Effector CD4-positive, alpha-beta T cell (primary cell): Measurements from ENCODE around the gene PATE3. TPM values are rescaled to one million over a fixed set of nuclear protein-coding genes. Genes with fewer than 3 reads are reported as not detected.

Experiments
- DNase-seq: peaks from one replicate; pipeline ENCODE4 v3.0.0-alpha.2; 2020
- total RNA-seq: gene quantifications from one replicate; lab custom pipeline; 2026; lab: John Stamatoyannopoulos, UW

Gene PATE3, protein sequence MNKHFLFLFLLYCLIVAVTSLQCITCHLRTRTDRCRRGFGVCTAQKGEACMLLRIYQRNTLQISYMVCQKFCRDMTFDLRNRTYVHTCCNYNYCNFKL
- not detected for total RNA-seq

DNA sequence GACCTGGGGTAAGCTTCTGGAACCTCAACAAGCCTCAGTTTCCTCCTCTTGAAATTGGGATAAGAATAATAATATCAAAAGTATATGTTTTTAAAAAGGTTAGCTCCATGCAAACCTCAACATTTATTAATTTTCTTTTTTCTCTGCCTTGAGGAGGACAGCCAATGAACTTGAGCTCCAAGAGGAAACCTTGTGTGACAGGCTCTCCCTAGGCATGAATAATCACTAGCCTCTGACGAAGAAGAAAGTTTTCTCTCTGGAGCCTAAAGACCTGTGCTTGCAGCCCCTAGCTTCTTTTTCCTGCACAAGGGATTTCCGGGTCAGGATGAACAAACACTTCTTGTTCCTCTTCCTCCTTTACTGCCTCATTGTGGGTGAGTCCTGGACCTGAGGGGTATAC, at the start of gene PATE3:
PATE3 (plus strand) TSS at position 301 of the 400 bp plus-strand sequence; CDS start at position 326, 25 bp downstream.
- DNase-seq = no peak

DNA sequence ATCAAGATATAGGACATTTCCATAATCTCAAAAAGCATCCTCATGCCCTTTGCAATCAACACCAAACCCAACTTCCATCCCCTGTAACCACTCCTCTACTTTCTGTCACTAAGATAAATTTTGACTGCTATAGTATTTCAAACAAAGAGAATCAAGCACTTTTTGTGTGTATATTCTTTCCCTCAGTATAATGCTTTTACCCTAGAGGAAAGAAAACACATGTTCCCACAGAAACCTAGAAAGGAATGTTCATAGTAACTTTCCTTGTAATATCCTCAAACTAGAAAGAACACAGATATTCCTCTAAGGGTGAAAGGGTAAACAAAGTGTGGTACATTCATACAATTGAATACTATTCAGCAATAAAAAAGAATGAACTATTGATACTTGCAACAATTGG, 47.3 kb upstream of the PATE3 start:
- no peak for DNase-seq

DNA sequence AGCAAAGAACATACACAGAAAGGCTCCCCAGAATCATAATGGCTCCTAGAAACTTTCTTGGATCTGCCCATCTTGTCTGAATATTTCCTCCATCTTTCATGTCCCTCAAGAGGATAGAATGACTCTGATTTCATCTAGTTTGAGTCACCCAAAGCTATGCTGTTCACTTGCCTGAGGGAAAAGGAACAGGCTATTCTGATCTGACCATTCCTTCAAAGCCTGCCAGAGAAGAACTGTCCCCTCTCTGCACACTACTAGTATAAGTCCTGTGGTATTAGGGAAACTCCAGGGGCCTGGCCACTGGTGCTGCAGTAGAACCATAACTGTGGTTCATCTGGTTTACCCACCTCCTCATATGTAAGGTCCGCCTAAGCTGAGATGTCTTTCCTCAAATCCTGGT, 44.2 kb upstream of the PATE3 start:
- DNase-seq = no peak

DNA sequence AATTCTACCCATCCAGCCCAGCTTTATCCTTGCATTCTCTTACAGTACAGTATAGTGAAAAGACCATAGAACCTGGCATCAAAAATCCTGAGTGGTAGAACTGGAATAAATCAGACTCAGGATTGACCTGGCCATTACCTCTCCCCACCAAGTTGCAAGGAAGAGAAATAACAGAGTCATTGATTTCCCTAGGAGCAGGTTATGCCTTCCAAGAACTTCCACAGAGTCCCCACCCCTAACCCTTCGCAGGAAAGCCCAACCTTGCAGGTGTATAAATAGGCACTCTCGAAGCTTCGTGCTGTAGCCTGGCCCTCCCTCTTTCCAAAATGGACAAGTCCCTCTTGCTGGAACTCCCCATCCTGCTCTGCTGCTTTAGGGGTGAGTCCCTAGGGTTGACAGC, 41.9 kb upstream of the PATE3 start, which contains the start of gene PATE1:
PATE1 (plus strand) TSS at position 301 of the 400 bp plus-strand sequence; CDS start at position 327, 26 bp downstream.
- no peak for DNase-seq

DNA sequence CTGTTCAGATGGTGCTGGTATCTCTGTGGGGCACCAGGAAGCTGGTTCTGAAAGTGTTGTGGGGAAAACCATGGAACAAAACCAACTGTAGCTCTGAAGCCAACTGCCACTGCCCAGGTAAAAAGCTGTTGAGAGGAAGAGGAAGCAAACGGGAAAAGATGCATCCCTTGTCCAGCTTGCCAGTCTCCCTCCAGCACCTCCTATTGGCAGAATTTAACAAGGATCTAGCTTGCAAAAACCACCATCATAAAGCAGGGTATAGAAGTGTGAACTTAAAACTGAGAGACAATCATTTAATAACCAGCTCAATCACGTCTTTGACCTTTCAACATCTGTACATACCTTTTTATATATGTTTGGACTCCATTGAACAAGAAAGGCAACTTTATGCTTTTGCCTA, 37.3 kb upstream of the PATE3 start:
- DNase-seq = no peak

DNA sequence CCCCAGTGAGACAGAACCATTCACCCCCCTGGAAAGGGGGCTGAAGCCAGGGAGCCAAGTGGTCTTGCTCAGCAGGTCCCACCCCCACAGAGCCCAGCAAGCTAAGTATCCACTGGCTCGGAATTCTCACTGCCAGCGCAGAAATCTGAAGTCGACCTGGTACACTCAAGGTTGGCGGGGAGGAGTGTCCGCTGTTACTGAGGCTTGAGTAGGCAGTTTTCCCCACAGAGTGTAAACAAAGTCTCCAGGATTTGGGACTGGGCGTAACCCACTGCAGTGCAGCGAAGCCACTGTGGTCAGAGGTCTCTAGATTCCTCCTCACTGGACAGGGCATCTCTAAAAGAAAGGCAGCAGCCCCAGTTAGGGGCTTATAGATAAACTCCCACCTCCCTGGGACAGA, 31.9 kb upstream of the PATE3 start:
- no peak for DNase-seq

DNA sequence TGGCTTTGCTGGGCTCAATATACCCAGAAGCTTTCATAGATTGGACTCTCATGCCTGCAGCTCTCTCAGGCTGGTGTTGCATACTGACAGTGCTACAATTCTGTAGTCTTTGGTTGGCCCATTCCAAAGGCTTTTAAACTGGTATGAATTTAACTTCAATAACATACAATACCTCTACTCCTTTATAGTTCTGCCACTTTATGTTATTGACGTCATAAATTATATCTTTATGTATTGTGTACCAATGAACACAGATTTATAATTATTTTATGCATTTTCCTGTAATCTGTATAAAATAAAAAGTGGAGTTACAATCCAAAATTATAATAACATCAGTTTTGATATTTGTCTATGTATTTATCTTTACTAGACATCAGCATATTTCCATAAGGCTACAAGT, 25.5 kb upstream of the PATE3 start:
- DNase-seq = no peak

DNA sequence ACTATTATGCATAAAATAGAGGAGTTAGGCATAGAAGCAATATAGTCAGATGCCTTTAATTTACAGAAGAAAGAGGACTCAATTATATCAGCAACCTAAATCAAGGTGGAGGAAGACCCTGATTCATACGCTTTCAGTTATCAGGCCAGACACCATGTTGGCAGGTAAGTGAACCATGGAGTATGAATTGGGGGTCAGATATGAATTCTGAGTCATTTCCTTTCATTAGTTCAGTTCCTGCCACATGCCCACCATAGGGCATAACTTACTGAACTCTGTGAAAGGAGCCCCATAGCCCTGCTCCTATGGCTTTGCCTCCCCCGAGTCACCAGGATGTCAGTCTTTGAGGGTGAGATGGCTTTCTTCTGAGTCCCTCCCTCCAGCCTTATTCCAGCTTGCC, 24.4 kb upstream of the PATE3 start:
- DNase-seq = no peak

DNA sequence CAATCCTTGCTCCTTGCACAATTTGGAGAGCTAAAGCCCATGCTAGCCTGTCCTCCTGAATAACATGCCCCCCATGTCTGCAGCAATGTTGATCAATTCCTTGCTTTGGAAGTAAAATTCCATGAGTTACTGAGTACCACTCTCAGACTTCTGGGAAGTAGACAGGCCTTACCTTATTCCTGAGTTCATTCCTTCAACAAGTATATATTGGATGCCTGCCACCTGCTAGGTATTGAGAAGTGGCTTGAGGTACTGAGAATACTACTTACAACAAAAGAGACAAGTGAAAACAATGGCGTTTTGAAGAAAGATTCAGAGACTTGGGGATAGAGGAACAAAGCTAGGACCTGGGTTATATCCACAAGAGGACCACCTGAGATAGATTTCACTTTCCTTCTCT, 21.7 kb upstream of the PATE3 start:
- DNase-seq = no peak

DNA sequence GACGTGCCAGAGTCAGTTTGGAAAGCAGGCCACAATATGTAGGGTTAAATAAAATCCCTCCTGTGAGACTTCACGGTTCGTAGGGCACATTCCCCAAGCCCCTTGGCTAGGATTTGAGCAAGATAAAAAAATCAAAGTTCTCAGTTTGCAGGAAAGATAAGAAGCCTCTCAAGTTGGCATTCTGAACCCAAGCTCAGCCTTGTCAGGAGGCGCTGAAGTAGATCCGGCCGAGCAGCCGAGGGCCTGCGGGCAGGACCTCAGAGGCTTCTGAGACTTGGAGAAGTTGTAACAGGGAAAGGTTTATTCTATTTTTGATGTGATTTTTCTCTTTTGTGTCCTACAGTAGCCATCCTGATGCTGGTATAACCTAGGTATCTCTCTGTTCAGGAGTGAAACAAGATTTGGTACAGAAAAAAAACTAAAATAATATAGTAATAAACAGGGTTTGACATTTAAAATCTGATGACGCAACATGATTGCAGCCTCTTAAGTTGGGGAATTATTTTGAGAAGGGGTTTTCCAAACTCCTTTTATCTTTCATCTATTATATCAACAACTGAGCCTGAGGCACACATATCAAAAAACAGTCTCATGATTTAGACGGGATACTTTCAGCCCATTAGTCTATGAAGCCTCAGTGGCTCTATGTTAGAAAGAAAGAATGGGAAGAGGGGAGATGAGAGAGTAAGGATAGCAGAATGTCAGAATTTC, 19.4 kb upstream of the PATE3 start:
- DNase-seq = no peak

DNA sequence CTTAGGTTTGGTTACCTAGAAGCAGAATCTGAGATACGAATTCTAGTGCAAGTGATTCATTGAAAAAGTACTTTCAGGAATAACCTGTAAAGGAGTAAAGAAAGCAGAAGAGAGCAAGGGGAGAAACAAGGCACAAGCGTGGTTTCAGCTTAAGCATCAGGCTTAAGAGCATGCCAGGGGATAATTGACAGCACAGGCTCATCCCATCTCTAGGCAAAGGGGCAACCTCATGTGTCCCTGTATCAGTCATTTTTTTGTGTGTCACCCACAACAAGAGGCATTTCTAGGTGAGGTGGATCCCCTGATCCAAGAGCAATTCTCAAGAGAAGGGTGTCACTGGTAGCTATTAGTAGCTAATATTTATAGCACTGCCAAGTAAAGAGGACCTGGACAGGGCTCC, 17.3 kb upstream of the PATE3 start:
- no peak for DNase-seq

DNA sequence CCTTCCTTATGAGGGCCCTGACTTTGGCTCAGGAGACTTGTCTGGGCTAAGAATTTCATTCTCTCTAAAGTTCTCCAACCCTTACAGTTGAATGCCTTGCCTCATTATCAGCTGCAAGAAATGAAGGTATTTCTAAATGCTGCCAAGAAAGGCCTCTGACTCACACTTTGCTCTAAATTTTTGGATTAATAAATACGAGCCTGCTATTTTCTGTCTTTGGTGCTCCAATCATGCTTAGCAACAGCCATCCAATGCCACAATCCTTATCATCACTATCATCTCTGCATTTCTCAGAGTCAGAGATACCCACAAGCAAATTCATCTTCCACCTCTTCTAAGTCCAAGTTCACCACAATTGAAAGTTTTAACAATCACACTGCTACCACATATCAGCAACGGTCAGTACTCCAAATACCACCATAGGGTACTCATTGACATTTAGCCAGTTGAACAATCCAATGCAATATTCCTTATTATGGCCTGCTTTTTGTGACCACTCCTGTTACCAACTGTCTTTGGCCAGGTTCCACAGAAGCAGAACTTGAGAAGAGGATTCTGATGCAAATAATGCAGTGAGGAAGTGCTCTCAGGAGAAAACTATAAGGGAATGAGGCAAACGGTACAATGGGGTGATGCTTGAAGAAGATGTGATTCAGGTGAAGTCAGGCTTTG, 15.0 kb upstream of the PATE3 start:
- DNase-seq = no peak

DNA sequence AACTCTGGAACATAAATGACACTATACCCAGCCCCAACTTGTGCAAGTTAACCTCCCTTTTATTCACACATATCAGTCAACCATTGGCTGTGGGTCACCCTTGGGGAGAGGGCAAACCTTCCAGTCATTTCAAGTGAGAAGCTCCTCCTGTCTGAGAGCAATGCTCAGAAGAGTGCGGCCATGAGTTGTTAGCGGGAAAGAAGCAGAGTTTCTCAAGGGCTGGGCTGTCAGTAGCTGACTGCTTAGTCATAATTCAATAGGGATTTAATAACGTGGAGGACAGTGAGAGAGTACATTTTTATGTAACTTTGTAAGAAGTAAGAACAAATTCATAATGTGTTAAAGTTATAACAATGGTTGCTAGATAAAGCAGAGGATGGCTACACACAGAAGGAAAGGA, 14.4 kb upstream of the PATE3 start:
- DNase-seq = no peak

DNA sequence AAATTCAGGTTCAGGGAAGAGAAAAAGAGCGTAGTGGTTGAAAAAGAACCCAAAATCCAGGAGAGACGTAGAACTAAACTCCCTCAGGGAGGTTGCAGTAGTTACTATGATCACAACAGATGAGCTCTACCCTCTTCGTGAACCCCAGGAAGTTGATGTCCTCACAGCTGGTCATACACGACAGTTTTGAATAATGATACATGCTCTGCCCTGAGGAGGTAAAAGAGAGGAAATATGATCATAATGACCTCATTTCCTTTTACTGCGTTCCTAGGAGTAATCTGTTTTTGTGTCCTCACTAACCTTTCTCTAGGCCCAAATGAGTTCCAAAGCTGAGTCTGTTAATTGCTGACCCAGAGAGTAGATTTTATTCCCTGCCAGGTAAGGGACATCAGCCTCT, 10.6 kb upstream of the PATE3 start:
- DNase-seq = no peak

DNA sequence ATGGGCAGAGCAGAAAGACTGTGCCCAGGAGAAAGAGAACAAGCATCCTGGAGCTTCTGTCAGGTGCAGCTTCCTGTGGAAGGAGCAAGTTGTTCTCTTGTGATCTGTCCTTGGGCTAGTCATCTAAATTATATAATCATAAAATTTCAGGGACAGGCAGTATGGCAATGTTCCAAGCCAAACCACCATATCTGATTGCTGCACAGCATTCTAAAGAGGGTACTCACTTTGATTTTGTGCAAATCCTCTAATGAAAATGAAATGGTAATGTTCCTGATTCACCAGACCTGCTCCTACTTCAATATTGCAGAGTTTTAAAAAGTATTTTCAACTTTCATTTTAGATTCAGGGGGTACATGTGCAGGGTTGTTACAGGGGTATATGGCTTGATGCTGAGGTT, 9.2 kb upstream of the PATE3 start, which contains the start of gene PATE2:
PATE2 (minus strand) TSS at position 101 of the 400 bp plus-strand sequence; CDS start at position 46, 55 bp downstream.
- no peak for DNase-seq

DNA sequence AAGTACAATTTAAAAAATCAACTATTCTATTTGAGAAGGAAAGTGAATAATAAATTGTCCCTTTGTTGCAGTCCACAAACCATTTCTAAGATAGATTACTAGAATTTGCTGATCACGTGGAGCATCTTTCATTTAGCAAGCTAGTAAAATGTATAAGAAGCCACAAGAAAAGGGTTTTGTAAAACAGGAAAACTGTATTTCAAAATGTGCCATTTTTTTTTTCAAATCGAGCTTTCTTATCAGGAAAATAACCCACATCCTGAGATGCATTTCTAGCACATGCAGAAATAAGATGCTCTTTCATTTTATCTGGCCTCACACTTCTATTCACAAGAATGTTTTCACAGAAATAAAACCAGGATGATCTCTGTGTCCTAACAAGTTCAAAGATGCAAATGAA, 3.2 kb upstream of the PATE3 start:
- DNase-seq = no peak

DNA sequence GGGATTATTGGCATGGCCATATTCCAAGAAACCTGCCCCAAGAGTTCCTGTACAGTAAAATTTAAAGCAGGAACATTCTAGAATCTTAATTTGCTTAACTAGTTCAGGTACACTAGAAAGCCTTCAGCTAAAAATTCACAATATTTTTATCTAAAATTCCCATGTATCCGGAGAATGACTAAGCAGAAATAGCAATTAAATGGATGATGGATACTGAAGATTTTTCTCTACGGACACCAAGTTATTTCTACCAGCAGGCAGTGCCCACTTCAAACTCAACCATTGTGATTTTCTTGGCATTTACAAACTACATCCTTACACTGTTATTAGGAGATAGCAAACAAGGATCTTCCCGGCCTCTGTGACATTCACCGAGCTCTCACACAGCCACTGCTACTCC, 2.9 kb downstream of the PATE3 start:
- no peak for DNase-seq

DNA sequence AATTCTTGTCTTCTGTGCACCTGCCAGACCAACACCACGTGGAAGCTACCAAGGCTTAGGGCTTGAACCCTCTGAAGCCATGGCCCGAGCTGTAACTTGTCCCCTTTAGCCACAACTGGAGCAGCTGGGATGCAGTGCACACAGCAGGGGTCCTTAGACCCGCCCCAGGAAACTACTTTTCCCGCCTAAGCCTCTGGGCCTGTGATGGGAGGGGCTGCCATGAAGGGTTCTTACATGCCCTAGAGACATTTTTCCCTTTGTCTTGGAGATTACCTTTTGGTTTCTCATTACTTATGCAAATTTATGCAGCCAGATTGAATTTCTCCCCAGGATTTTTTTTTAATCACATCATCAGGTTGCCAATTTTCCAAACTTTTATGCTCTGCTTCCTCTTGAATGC, 9.7 kb downstream of the PATE3 start:
- DNase-seq = no peak

DNA sequence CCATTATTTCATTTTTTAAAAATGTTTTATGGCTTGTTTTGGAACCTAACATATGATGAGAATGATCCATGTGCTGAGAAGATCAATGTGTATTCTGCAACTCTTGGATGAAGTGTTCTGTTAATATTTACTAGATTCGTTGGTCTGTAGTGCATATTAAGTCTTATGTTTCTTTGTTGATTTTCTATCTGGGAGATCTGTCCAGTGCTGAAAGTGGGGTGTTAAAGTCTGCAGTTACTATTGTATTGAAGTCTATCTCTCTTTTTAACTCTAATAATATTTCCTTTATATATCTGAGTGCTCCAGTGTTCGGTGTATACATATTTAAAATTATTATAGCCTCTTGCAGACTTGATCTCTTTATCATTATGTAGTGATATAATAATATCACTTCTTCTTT, 11.9 kb downstream of the PATE3 start:
- no peak for DNase-seq

DNA sequence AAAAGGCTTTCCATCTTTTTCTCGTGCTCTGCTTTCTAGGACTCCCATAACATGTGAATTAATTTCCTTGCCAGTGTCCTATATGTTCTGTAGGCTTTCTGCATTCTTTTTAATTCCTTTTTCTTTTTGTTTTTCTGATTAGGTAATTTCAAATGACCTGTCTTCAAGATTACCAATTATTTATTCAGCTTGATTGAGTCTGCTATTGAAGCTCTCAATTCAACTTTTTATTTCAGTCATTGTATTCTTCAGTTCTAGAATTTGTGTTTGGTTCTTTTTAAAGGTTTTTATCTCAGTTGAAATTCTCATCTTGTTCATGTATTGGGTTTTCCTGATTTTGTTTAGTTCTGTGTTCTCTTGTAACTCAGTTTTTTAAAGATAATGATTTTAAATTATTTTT, 14.5 kb downstream of the PATE3 start:
- DNase-seq = no peak

DNA sequence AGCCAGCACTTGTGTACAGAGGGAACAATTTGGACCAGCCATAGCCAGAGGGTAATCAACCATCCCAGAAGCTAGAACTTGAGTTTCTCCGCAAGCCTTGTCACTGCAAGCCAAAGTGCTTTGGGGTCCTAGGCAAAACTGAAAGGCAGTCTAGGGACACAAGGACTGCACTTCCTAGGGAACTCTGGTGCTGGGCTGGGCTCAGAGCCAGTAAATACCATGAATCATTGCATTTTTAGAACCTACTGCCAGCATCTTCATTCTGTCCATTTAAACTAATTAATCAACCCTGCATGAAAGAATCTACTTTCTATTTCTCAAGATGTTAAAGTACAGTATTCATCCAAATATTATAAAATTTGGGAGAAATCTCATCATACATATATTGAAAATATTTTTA, 20.0 kb downstream of the PATE3 start:
- DNase-seq = no peak

DNA sequence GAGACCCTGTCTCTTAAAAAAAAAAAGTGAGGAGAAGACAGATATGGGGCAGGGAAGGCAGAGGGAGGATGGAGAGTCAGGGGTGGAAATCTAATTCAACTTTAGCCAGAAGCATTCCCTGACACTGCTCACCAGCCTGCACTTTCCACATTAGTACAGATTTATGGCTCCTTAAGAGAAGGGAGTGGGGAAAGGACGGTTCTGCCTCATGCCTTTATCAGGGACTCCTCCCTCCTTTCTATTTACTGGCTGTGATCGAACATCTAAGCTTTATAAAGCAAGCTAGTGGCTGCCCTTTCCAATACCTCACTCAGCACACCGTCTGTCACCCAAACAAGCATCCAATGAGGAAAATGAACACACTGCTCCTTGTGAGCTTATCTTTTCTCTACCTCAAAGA, 45.1 kb downstream of the PATE3 start, which contains the start of gene PATE4:
PATE4 (plus strand) TSS at position 301 of the 400 bp plus-strand sequence; CDS start at position 345, 44 bp downstream.
- DNase-seq = no peak

DNA sequence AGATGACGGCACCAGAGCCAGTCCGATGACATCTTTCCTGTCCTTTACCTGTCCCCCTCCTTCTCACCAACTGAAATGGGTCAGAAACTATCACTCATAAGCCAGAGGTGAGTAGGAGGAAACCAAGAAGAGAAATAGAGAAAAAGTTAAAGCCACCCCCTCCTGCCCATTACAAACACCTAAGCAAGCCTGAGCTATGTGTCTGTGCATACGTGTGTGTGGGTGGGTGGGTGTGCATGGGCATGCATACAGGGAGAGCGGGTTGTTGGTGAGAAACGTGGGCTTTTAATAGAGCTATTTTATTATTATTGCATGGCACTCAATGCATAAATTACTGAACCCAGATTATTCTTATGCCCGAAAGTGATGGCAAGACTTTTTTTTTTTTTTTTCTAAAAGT, 47.8 kb downstream of the PATE3 start:
- DNase-seq = no peak
